A673 (cell line): ENCODE data around the gene CYP2E1.

Experiments
- CTCF ChIP-seq: fragments of 300-800, 200-600 bp; sonication (generic); conservative IDR thresholded peaks from 2 replicates; pipeline ENCODE4 v1.5.1; 2017; ENCODE audit warnings: low read depth, mild to moderate bottlenecking, antibody characterized with exemption, low read length, moderate library complexity, mixed read lengths
- EZH2 ChIP-seq: fragments of 200-600 bp; sonication (generic); IDR thresholded peaks from 2 replicates; pipeline ENCODE4 v1.6.1; 2017; ENCODE audit warnings: borderline replicate concordance, low read depth, mild to moderate bottlenecking, mixed read lengths, antibody characterized with exemption, low read length; ENCODE audit not compliant: poor library complexity, severe bottlenecking

GRCh38 chr10:133481086-133481643, 46.0 kb upstream of the CYP2E1 start:
- TF ChIP-seq EZH2 (no peak), CTCF (no peak)
